Caki2 (cell line): ENCODE measurements around the gene CRY2. TPM values are rescaled to one million over a fixed set of nuclear protein-coding genes. Genes with fewer than 3 reads are reported as not detected.

ENCODE experiments used
- DNase-seq: peaks from one replicate; pipeline ENCODE4 v3.0.0-alpha.2; 2015; ENCODE audit warnings: low read depth
- in situ Hi-C: cut with HindIII; loops from 2 replicates; pipeline ENCODE4 v1.10.0; 2016; ENCODE audit warnings: low sequenced_read_pairs, low pct_unique_long_range_greater_than_20kb, mixed read lengths
- total RNA-seq: library from RNA; depleted of rRNA; stranded (reverse); fragments of >200 nt; shearing (Covaris generic); gene quantifications from 2 replicates; pipeline ENCODE4 v1.2.3, GENCODE V29; 2014; ENCODE audit warnings: low replicate concordance; rRNA removed

Gene CRY2
- total RNA-seq, 1 experiment from 2014 or later: 6.9 TPM

- in situ Hi-C loops: no loop called here
Observed at GRCh38 chr11:45932217-45932616, 84.9 kb downstream of the CRY2 start.

More at GRCh38 chr11:45932217-45932616, 84.9 kb downstream of the CRY2 start:
- no peak for DNase-seq

Other genes with a start within 250 kb of the CRY2 start
- 1.5 TPM in 1 of 2 replicates, not detected in the other for gene CHST1, start 181.9 kb upstream of the CRY2 start, total RNA-seq
- gene SLC35C1, start 42.3 kb upstream of the CRY2 start, total RNA-seq: 4.8 and 4.9 TPM in 2 replicates
- gene MAPK8IP1, start 38.2 kb downstream of the CRY2 start, total RNA-seq: 6.5 and 6.9 TPM in 2 replicates
- gene FREY1, start 59.8 kb downstream of the CRY2 start, total RNA-seq: 1.3 TPM in 1 of 2 replicates, not detected in the other
- 30.0 and 38.2 TPM in 2 replicates for gene PEX16, start 70.4 kb downstream of the CRY2 start, total RNA-seq
- gene LARGE2, start 75.2 kb downstream of the CRY2 start, total RNA-seq: not detected in 2 replicates